GM12873 (cell line): ENCODE results near the gene HTR4.

Experiments
- CTCF ChIP-seq: IDR thresholded peaks from 2 replicates; pipeline ENCODE4 v1.5.1; 2012; ENCODE audit warnings: low read depth, mild to moderate bottlenecking, moderate library complexity, low read length, control low read depth; ENCODE audit not compliant: insufficient read depth; ENCODE audit errors: missing control alignments

HTR4 gene

GRCh38 chr5:148558892-148559291, 95.4 kb downstream of the HTR4 start:
- no peak for TF ChIP-seq CTCF

GRCh38 chr5:148556835-148557234, 97.5 kb downstream of the HTR4 start:
- TF ChIP-seq CTCF: no peak

GRCh38 chr5:148554621-148555020, 99.7 kb downstream of the HTR4 start:
- TF ChIP-seq CTCF: no peak

- TF ChIP-seq CTCF: no peak
Measured at GRCh38 chr5:148543727-148544126, 110.6 kb downstream of the HTR4 start.

GRCh38 chr5:148542812-148543211, 111.5 kb downstream of the HTR4 start:
- no peak for TF ChIP-seq CTCF

GRCh38 chr5:148541054-148541835, 113.1 kb downstream of the HTR4 start:
- no peak for TF ChIP-seq CTCF

- no peak for TF ChIP-seq CTCF
Measured at GRCh38 chr5:148540647-148541046, 113.7 kb downstream of the HTR4 start.
